Small intestine (tissue), 7 donors: ENCODE measurements around the gene SH2D1B. TPM values are rescaled to one million over a fixed set of nuclear protein-coding genes. Genes with fewer than 3 reads are reported as not detected.
"Not testable (repeated sequence)": the region's sequence is repeated elsewhere in the genome, so short reads cannot be mapped to it uniquely, and the experiment has no call there.

Experiments used
- DNase-seq, 2 donors: peaks; one replicate each; pipeline versions ENCODE4 v3.0.0 to v3.0.0-alpha.2; 2013
- FAIRE-seq: peaks from 2 replicates; lab custom pipeline; 2012; peaks lifted over from hg19 to GRCh38; lab: Jason Lieb, UNC
- H3K27ac ChIP-seq, 3 donors: one replicate each; pipeline ENCODE4 v1.5.1; 2013; ENCODE audit warnings: low read length in 2 of 3, mild to moderate bottlenecking in 2 of 3, control low read depth in 1 of 3, inconsistent platforms in 1 of 3, low read depth in 1 of 3, moderate library complexity in 1 of 3
- H3K27me3 ChIP-seq, 3 donors: one replicate each; pipeline ENCODE4 v1.6.1; 2013; ENCODE audit warnings: low read length in 3 of 3, inconsistent platforms in 1 of 3; ENCODE audit not compliant: control insufficient read depth in 3 of 3, insufficient read depth in 3 of 3
- H3K36me3 ChIP-seq, 3 donors: one replicate each; pipeline ENCODE4 v1.6.1; 2013; ENCODE audit warnings: low read length in 3 of 3, inconsistent platforms in 1 of 3, low read depth in 1 of 3, mild to moderate bottlenecking in 1 of 3, moderate library complexity in 1 of 3; ENCODE audit not compliant: control insufficient read depth in 3 of 3, insufficient read depth in 2 of 3
- H3K4me1 ChIP-seq, 3 donors: one replicate each; pipeline ENCODE4 v1.6.1; 2013; ENCODE audit warnings: low read length in 2 of 3, inconsistent platforms in 1 of 3, low read depth in 1 of 3, mild to moderate bottlenecking in 1 of 3, moderate library complexity in 1 of 3; ENCODE audit not compliant: control insufficient read depth in 3 of 3, insufficient read depth in 2 of 3
- H3K4me3 ChIP-seq, 3 donors: one replicate each; pipeline ENCODE4 v1.5.1; 2013; ENCODE audit warnings: low read length in 3 of 3, control low read depth in 1 of 3, inconsistent platforms in 1 of 3, low read depth in 1 of 3, mild to moderate bottlenecking in 1 of 3, moderate library complexity in 1 of 3
- H3K9me3 ChIP-seq, 2 donors: one replicate each; pipeline ENCODE4 v1.6.1; 2013; ENCODE audit warnings: low read depth in 1 of 2, low read length in 1 of 2; ENCODE audit not compliant: control insufficient read depth in 2 of 2, insufficient read depth in 1 of 2
- whole genome bisulfite sequencing, 3 donors: extraction: QIAGEN DNeasy Blood & Tissue Kit; methylation state at CpG; one replicate each; pipeline ENCODE4 v1.1.7; 2013; 5-methylcytosine and 5-hydroxymethylcytosine counted together
- polyA plus RNA-seq, 4 donors: library from polyadenylated mRNA; stranded (reverse) in 3 of 4; unstranded in 1 of 4; fragments of 200-250 nt in 3 of 4; fragments of 120-200 nt in 1 of 4; gene quantifications; one replicate each; pipeline versions ENCODE4 v1.2.1 to v1.2.3, GENCODE V29; 2013
- donor health status: healthy with polysubstance abuse.
- donor health status: control.
- donor health status: control.
- donor health status: Bipolar disorder and iron deficiency.
- donor health status: healthy.

Gene SH2D1B
- polyA plus RNA-seq, 4 donors, result 0.33 to 2.0 (median 1.0) TPM

DNA sequence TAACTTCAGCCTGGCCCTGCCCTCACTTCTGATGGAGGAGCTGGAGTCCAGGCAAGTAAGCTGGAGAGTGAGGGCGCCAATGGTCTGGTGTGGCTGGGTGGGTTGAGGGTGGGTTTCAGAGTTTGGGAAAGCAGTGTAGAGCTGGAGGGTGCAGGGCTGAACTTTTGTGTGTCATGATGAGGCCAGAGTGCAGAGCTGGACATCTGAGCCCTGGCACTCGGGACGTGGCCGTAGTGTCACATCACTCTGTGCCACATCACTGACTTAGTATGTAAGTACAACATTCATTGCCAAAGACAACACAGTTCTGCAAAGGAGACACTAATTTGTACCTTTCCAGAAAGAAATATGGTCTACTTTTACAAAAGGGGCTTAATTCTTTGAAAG lies 51.1 kb downstream of the SH2D1B start:
- no peak for FAIRE-seq
- peaks cover 0 to 11% (median 0%) of the 10 kb centered on the region in 3 donors for H3K4me1 ChIP-seq
- 91 to 95% (median 93%) methylated on average over 4 of the region's 4 CpGs for WGBS, 3 donors
- H3K27ac ChIP-seq, result no peak overlapping the region
- no peaks in the 10 kb centered on the region for H3K9me3 ChIP-seq
- no peak overlapping the region for H3K4me3 ChIP-seq
- peaks cover 0 to 26% (median 2%) of the 10 kb centered on the region in 3 donors for H3K36me3 ChIP-seq
- H3K27me3 ChIP-seq, result no peaks in the 10 kb centered on the region
- no peak for DNase-seq

DNA sequence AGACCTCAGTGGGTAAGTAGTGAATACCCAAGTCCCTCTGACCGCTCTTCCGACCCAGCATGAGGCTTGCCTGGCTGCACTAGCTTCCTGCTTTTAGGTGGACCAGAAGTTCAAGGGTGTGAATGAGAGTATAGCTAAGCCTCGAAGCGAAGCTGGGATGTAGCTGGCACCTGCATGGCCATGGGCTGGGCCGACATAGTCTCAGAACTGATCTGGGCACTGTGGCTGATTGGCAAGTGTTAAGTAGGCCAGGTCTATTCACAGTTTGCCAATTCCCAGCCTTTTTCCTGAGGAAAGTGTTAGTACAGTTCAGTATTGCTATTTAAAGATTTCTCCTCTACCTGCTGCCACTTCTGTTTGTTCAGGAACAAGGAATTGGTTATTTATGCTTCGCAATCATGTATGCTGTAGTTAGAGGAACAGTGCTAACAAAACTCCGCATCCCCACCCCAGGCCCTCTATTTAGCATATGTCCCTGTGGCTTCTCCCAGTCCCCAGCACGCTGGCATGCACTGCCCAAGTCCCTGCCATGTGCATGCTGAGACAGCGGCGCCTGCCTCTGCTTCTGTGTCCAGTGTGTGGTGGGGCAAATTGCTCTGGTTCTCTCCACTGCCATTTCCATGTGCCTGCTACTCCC lies 51.6 kb downstream of the SH2D1B start:
- Histone ChIP-seq H3K27me3 (no peaks in the 10 kb centered on the region), H3K27ac (no peak overlapping the region), H3K36me3 (peaks cover 0 to 28% (median 2%) of the 10 kb centered on the region in 3 donors), H3K4me3 (no peak overlapping the region), H3K4me1 (peaks cover 0 to 10% (median 0%) of the 10 kb centered on the region in 3 donors), H3K9me3 (no peaks in the 10 kb centered on the region)
- FAIRE-seq (no peak), DNase-seq (no peak)
- WGBS, 3 donors, result 83 to 90% (median 90%) methylated on average over 10 of the region's 10 CpGs

DNA sequence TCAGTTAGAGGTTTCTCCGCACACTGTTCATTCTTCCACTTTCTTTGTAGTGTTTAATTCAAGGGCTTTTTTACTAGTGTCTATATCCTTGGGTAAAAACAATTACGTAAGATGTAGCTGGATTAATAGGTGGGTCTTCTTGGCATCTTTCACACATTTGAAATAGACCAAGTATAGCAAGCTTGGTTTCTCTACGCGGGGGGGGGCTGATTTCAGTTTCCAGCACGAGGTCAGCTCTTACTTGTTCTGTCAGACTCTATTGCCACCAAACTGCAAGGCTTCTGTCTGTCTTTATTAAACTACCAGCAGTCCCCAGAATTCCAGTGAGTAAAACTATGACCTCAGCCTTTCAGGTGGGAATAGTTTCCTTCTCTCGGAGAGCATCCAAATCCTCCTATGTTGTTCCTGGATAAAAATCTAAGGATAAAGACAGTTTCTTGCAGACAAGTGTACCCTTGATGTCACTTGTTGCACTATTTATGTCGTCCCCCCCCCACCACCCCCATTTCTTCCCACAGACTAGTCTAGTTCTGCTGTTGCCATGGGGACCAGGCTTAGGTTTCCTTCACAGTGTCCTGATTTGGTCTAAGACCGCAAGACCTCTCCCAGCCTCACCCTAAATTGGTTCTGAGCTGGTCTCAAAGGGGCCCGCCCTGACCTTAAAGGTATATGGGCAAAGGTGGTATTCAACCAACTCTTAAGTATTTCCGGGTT lies 52.3 kb downstream of the SH2D1B start:
- no peak overlapping the region for H3K27ac ChIP-seq
- H3K36me3 ChIP-seq, result peaks cover 0 to 29% (median 2%) of the 10 kb centered on the region in 3 donors
- 80 to 92% (median 88%) methylated on average over 10 of the region's 10 CpGs for WGBS, 3 donors
- no peak overlapping the region for H3K4me3 ChIP-seq
- no peaks in the 10 kb centered on the region for H3K9me3 ChIP-seq
- no peak for DNase-seq
- peaks cover 0 to 6% (median 0%) of the 10 kb centered on the region in 3 donors for H3K4me1 ChIP-seq
- H3K27me3 ChIP-seq, result no peaks in the 10 kb centered on the region
- no peak for FAIRE-seq

DNA sequence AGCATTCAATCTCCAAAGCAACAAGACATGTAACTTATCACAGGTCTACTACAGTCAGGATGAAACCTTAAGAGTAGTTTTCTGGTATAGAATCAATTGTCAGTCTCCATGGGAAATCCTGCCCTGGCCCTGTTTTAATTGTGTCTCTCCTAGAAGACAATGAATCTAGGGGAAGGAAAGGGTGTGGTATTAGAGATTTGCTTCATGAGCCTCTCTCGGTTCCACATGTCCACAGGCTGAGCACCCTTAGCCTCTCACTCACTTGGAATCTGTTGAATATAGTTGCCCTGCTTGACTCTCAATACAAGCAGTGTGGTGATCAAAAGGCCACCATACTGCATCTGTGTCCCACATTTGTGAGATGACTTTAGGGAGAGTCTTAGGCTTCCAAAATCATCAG lies 53.0 kb downstream of the SH2D1B start:
- peaks cover 0 to 29% (median 2%) of the 10 kb centered on the region in 3 donors for H3K36me3 ChIP-seq
- no peak for FAIRE-seq
- no peak overlapping the region for H3K27ac ChIP-seq
- 70 to 91% (median 90%) methylated on average over 1 of the region's 1 CpG for WGBS, 3 donors
- H3K4me3 ChIP-seq, result no peak overlapping the region
- DNase-seq, result no peak
- peaks cover 0 to 9% (median 0%) of the 10 kb centered on the region in 3 donors for H3K4me1 ChIP-seq
- H3K27me3 ChIP-seq, result no peaks in the 10 kb centered on the region
- H3K9me3 ChIP-seq, result no peaks in the 10 kb centered on the region

DNA sequence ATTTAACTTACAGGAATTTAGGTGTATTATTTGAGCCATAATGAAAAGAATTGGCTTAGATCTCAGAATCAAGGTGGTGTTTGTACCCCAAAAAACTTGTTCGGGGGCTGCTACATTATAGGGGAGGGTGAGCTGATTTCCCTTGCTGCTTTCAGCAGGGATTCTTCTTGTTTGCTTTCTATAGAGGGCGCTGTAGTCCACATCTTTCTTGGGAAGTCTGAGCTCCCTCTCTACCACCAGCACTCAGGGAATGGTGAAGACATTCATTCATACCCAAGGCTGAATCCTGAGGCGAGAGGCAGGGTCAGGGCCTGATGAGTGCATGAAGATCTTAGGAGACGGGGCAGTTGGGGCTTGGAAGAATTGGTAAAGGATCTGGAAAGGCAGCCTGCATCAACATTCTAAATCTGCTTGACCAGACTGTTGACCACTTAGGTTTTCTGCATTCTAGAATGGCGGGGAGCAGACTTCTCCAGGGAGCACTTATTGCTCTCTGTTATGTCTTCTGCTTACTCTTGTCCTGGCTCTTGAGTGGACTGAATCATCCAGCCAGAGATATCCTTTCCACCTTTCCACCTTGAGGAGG lies 54.2 kb downstream of the SH2D1B start:
- 47 to 50% (median 49%) methylated on average over 5 of the region's 5 CpGs for WGBS, 3 donors
- no peak for FAIRE-seq
- H3K36me3 ChIP-seq, result peaks cover 0 to 26% (median 2%) of the 10 kb centered on the region in 3 donors

DNA sequence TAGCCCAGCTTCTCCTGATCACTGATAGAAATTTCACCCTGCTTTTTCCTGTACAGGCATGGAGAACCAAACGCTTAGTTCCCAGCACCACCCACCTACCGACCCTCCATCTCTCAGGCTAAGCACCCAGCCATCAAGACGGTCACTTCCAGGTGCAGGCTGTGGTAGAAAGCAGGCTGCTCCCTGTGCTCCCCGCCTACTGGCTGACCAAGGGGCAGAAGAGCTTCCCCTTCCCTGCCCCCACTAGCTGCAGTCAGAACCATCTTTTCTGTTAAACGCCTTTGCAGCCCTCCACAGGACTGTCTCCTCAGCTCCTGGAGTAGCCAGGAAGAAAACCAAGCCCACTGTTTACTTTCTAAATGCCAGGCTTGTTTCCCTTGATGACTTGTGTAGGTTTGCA lies 58.2 kb downstream of the SH2D1B start:
- peaks cover 0 to 17% (median 0%) of the 10 kb centered on the region in 3 donors for H3K36me3 ChIP-seq
- no peak overlapping the region for H3K4me3 ChIP-seq
- H3K4me1 ChIP-seq, result peaks cover 6 to 43% (median 9%) of the 10 kb centered on the region in 3 donors
- H3K9me3 ChIP-seq, result peaks cover 0 to 3% of the 10 kb centered on the region in 2 donors
- 68 to 87% (median 84%) methylated on average over 5 of the region's 5 CpGs for WGBS, 3 donors
- FAIRE-seq (no peak), DNase-seq (no peak)
- H3K27ac ChIP-seq, result no peak overlapping the region
- no peaks in the 10 kb centered on the region for H3K27me3 ChIP-seq

More for the DNA sequence above, 54.2 kb downstream of the SH2D1B start:
- Histone ChIP-seq H3K27ac (no peak overlapping the region), H3K9me3 (no peaks in the 10 kb centered on the region), H3K4me1 (peaks cover 0 to 15% (median 0%) of the 10 kb centered on the region in 3 donors), H3K4me3 (no peak overlapping the region), H3K27me3 (no peaks in the 10 kb centered on the region)
- peak; percentile 64 to 70 for DNase-seq

DNA sequence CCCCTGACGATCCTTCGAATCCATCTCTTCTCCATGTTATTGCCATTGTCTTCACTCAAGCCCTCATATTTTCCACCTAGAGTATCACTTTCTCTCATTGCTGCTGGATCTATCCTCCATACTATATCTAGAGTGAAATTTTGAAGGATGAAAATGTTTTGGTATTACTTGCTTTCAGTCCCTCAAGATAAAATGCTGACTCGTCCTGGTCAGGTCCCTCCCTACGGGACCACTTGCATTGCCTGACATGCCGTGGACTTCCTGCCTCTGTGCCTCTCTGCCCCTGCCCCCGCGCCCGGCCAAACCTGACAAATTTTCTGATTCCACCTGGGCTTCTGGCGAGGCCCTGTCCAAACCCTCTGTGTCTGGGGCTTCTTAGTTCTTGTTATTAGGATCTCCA lies 58.9 kb downstream of the SH2D1B start:
- FAIRE-seq (no peak), DNase-seq (no peak)
- 85 to 95% (median 90%) methylated on average over 9 of the region's 9 CpGs for WGBS, 3 donors
- peaks cover 0 to 17% (median 0%) of the 10 kb centered on the region in 3 donors for H3K36me3 ChIP-seq
- H3K4me3 ChIP-seq, result no peak overlapping the region
- H3K27ac ChIP-seq, result no peak overlapping the region
- H3K9me3 ChIP-seq, result peaks cover 0 to 3% of the 10 kb centered on the region in 2 donors
- peaks cover 6 to 43% (median 9%) of the 10 kb centered on the region in 3 donors for H3K4me1 ChIP-seq
- no peaks in the 10 kb centered on the region for H3K27me3 ChIP-seq

DNA sequence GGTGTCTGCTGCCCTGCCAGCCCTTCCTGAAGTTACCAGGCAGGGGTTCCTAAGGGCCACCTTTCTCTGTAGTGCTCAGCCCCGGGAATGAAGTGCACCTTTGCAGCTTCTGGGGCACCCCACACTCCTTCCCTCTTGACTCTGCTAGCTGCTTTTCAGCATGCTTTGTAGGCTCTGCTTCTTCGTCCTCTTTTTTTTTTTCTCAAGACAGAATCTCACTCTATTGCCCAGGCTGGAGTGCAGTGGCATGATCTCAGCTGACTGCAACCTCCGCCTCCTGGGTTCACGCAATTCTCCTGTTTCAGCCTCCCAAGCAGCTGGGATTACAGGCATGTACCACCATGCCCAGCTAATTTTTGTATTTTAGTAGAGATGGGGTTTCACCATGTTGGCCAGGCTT lies 60.1 kb downstream of the SH2D1B start:
- H3K9me3 ChIP-seq, H3K4me3 ChIP-seq, H3K27me3 ChIP-seq, H3K27ac ChIP-seq, DNase-seq, FAIRE-seq: not testable (repeated sequence)
- Histone ChIP-seq H3K36me3 (peaks cover 0 to 14% (median 0%) of the 10 kb centered on the region in 3 donors), H3K4me1 (peaks cover 6 to 52% (median 13%) of the 10 kb centered on the region in 3 donors)
- WGBS, 3 donors, result 62 to 90% (median 83%) methylated on average over 3 to 4 of the region's 4 CpGs
